Measurements from ENCODE around the gene PRKCE. TPM values are rescaled to one million over a fixed set of nuclear protein-coding genes. Genes with fewer than 3 reads are reported as not detected.
A peak's percentile ranks its signal among the peaks of the same experiment; 100 is the strongest.

Gene PRKCE
- total RNA-seq, 1 experiment from 2014 or later = 1.3 TPM

DNA sequence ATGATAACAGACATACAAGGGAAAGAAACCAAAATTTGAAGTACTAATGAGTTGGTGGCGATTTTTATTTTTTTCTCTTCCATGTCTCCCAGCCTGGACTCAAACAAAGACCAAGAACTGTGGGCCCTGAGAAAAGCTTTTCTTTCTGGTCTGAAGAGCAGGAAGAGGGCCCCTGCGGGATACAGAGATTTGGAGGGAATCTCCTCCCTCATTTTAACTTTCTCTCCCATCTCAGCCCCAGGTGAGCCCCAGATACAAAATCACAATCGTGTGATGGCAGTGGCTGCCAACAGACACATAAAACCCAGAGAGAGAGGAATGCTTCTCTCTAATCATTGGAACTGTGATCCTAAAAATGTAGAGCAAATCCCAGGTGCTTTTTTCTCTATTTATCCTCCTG, 19.5 kb upstream of the PRKCE start:
- no peak overlapping the region for H3K56ac ChIP-seq (ENCODE audit: insufficient read length, low read depth, low read length)
- no peak overlapping the region for H3K27ac ChIP-seq (ENCODE audit: insufficient read length, low read depth, low read length)
- no peak overlapping the region for H3K4me2 ChIP-seq (ENCODE audit: insufficient read depth, insufficient read length, low read length)
- Mint-ChIP-seq H3K9me3 (no peaks in the 10 kb centered on the region), H3K27ac (peak overlapping the region; percentile 13 to 69 (median 30); a peak in 5 of 7 replicates), H3K36me3 (ENCODE audit: insufficient read depth in 1 of 3, low read depth in 3 of 3) (no peaks in the 10 kb centered on the region), H3K4me1 (peaks cover 16 to 21% of the 10 kb centered on the region in 2 experiments), H3K4me3 (no peak overlapping the region), H3K27me3 (ENCODE audit: low read depth) (no peaks in the 10 kb centered on the region)
- H2BK20ac ChIP-seq (ENCODE audit: low read depth, low read length, poor library complexity, severe bottlenecking) = no peak overlapping the region
- H3K23me2 ChIP-seq (ENCODE audit: insufficient read length, low read depth, low read length, poor library complexity, severe bottlenecking) = no peaks in the 10 kb centered on the region
- no CpG with 5 or more reads among the region's 3 CpGs for WGBS (ENCODE audit: extremely low coverage, insufficient read length, low lambda C conversion rate)
- H3K9ac ChIP-seq (ENCODE audit: extremely low read depth, insufficient read length, low read length) = no peak overlapping the region
- H2BK120ac ChIP-seq (ENCODE audit: low read depth, low read length, poor library complexity, severe bottlenecking) = no peak overlapping the region
- no peak overlapping the region for H2BK5ac ChIP-seq (ENCODE audit: insufficient read length, low read length)
- H3K4ac ChIP-seq (ENCODE audit: low read depth, low read length) = no peak overlapping the region
- H4K91ac ChIP-seq (ENCODE audit: insufficient read length, low read depth, low read length) = no peak overlapping the region
- H2AK5ac ChIP-seq (ENCODE audit: insufficient read length, low read length) = no peak overlapping the region
- H3K79me2 ChIP-seq (ENCODE audit: insufficient read depth, low read length) = no peaks in the 10 kb centered on the region
- no peaks in the 10 kb centered on the region for H4K20me1 ChIP-seq (ENCODE audit: control insufficient read depth, insufficient read depth, insufficient read length)
- H3K9me3 ChIP-seq (ENCODE audit: control insufficient read depth, low read depth, low read length) = no peaks in the 10 kb centered on the region
- no peak overlapping the region for H3K23ac ChIP-seq (ENCODE audit: insufficient read length, low read depth, low read length)
- no peak overlapping the region for H3K18ac ChIP-seq (ENCODE audit: insufficient read length, low read depth, low read length)
- TF ChIP-seq, protein P1, sequence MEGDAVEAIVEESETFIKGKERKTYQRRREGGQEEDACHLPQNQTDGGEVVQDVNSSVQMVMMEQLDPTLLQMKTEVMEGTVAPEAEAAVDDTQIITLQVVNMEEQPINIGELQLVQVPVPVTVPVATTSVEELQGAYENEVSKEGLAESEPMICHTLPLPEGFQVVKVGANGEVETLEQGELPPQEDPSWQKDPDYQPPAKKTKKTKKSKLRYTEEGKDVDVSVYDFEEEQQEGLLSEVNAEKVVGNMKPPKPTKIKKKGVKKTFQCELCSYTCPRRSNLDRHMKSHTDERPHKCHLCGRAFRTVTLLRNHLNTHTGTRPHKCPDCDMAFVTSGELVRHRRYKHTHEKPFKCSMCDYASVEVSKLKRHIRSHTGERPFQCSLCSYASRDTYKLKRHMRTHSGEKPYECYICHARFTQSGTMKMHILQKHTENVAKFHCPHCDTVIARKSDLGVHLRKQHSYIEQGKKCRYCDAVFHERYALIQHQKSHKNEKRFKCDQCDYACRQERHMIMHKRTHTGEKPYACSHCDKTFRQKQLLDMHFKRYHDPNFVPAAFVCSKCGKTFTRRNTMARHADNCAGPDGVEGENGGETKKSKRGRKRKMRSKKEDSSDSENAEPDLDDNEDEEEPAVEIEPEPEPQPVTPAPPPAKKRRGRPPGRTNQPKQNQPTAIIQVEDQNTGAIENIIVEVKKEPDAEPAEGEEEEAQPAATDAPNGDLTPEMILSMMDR (conservative IDR thresholded peaks at IDR 0.05) = no peak
- no peaks in the 10 kb centered on the region; the same call in 1 of the 2 replicates for H3K4me1 ChIP-seq (ENCODE audit: insufficient read depth, low read length)
- no peak for DNase-seq
- H3K27me3 ChIP-seq (ENCODE audit: insufficient read depth, low read length) = no peaks in the 10 kb centered on the region
- peak overlapping the region; percentile 82 for H2AFZ ChIP-seq (ENCODE audit: low read length)
- H4K8ac ChIP-seq (replicated peaks; ENCODE audit: insufficient read length, low read depth, low read length) = no peak overlapping the region
- no peak overlapping the region for H4K5ac ChIP-seq (ENCODE audit: insufficient read length, low read depth, low read length)
- no peak overlapping the region for H2BK15ac ChIP-seq (ENCODE audit: low read depth, low read length)
- no peaks in the 10 kb centered on the region for H3K79me1 ChIP-seq (ENCODE audit: insufficient read depth, low read depth, low read length, poor library complexity, severe bottlenecking)
- H3K14ac ChIP-seq (ENCODE audit: insufficient read depth, low read length) = no peak overlapping the region
- H3T11ph ChIP-seq (ENCODE audit: low read length) = no peak overlapping the region
- no peak overlapping the region for H2BK12ac ChIP-seq (ENCODE audit: insufficient read length, low read depth, low read length)
